Right cardiac atrium (tissue), 5 donors: ENCODE results near the gene DCDC2C. TPM values are rescaled to one million over a fixed set of nuclear protein-coding genes. Genes with fewer than 3 reads are reported as not detected.
A peak's percentile ranks its signal among the peaks of the same experiment; 100 is the strongest.

Source experiments
- ATAC-seq, 2 donors: fragments of 200-7000 bp; cut with Tn5 transposase; one replicate each; pipeline versions ENCODE4 v1.8.0 to v1.9.1; 2020; ENCODE audit warnings: moderate library complexity in 2 of 2, mild to moderate bottlenecking in 1 of 2
- DNase-seq, 3 donors: peaks; one replicate each; pipeline ENCODE4 v3.0.0-alpha.2; 2020
- H3K27ac ChIP-seq: one replicate; pipeline ENCODE4 v1.5.1; 2013; ENCODE audit warnings: mild to moderate bottlenecking, low read length, control low read depth, moderate library complexity
- H3K27me3 ChIP-seq: one replicate; pipeline ENCODE4 v1.6.1; 2013; ENCODE audit not compliant: control insufficient read depth, insufficient read depth
- H3K4me1 ChIP-seq: one replicate; pipeline ENCODE4 v1.6.1; 2013; ENCODE audit warnings: low read length; ENCODE audit not compliant: control insufficient read depth, insufficient read depth
- H3K4me3 ChIP-seq: one replicate; pipeline ENCODE4 v1.5.1; 2013; ENCODE audit warnings: low read length, control low read depth
- H3K9me3 ChIP-seq: one replicate; pipeline ENCODE4 v1.6.1; 2013; ENCODE audit warnings: low read length; ENCODE audit not compliant: control insufficient read depth
- WGBS: extraction: QIAGEN DNeasy Blood & Tissue Kit; methylation state at CpG from one replicate; pipeline ENCODE4 v1.1.7; 2013; 5-methylcytosine and 5-hydroxymethylcytosine counted together
- intact Hi-C, 4 donors: fragments of 100-400 bp; cut with DNase I; formaldehyde crosslinking; loops; one replicate each; pipeline versions ENCODE4 v1.11.0 to v1.14.0; 2022 to 2023
- polyA plus RNA-seq: library from polyadenylated mRNA; stranded (reverse); fragments of 200-250 nt; gene quantifications from one replicate; pipeline ENCODE4 v1.2.3, GENCODE V29; 2013
- total RNA-seq, 4 donors: library from RNA; stranded (reverse); fragmentation: NEBNext Ultra II Directional; extraction: Animal tissue kit (Norgen Biotek cat#: 25700); gene quantifications; one replicate each; pipeline ENCODE4 v1.2.1, GENCODE V29; 2021
- donor health status: healthy with polysubstance abuse.
- donor health status: DM: no; HTN: yes; CAD: no.
- donor health status: DM: no; HTN: no; CAD: no.
- donor health status: DM: no; HTN: yes; CAD: no; lungs with severe emphysema.
- donor health status: DM: yes; HTN: yes; CAD: no.

DCDC2C gene
- total and polyA plus RNA-seq, 5 donors: not detected

DNA sequence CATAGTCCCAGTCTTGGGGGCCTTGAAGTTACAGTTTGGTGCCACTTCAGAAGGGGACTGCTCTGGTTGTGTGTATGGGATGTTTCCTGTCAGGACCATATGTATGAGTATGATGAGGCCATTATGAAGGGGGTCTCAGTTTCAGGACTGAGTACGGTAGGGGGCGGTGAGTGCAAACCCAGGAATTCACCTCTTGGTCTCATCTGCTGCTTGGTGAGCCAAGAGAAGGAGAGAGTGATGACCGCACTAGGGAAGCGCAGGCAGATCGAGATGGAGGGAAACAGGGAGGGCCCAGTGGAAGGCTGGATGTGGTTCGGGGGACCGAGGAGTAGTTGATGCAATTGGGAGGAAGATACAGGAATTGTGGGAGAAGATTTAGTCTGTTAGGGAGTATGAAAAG lies 28.5 kb downstream of the DCDC2C start:
- no peaks in the 10 kb centered on the region for H3K9me3 ChIP-seq
- H3K27ac ChIP-seq: no peak overlapping the region
- H3K4me3 ChIP-seq: no peak overlapping the region
- ATAC-seq: no peak
- WGBS: 97% methylated on average over 7 of the region's 7 CpGs
- intact Hi-C loops: no loop called here
- no peaks in the 10 kb centered on the region for H3K4me1 ChIP-seq
- DNase-seq: no peak
- no peaks in the 10 kb centered on the region for H3K27me3 ChIP-seq

DNA sequence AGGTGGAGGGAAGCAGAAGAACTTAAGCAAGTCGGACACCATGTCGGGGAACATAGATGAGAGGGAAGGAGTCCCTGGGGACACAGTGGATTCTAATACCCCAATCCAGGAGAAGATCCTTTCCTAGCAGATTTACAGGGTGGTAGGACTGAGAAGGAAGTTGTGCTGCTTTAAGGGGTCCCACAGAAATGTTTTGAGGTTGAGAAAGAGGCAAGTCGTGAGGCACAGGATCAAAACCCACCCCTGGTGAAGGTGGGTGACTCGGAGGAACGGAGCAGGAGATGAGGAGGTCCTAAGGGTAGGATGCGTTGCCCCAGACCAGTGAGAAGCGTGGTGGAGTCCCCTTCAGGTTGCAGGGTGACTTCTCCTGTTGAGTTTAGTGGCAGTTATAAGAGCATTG lies 32.7 kb downstream of the DCDC2C start:
- Histone ChIP-seq H3K4me1 (no peaks in the 10 kb centered on the region), H3K9me3 (no peaks in the 10 kb centered on the region), H3K4me3 (no peak overlapping the region), H3K27me3 (no peaks in the 10 kb centered on the region), H3K27ac (no peak overlapping the region)
- ATAC-seq: no peak
- WGBS: 87% methylated on average over 7 of the region's 7 CpGs
- intact Hi-C loops: no loop called here
- DNase-seq: no peak

DNA sequence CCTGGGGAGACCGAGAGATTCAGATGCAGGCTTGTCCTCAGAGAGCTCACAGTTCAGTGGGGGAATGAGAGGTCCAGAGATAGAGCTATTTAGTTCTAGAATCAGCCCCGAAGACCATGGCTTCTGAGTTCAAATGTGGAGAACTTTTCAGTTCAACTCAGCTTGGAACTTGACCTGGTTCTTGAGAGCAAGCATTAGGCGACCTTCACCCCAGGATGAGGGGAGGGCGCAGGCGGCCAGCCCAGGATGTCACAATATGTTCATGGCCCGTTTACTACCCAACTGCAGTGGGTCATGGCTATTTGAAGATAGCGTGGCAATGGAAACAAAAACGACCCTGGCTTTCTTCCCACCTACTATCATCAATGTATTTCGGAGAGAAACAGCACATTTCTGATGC lies 33.8 kb downstream of the DCDC2C start:
- H3K27me3 ChIP-seq: no peaks in the 10 kb centered on the region
- H3K9me3 ChIP-seq: no peaks in the 10 kb centered on the region
- DNase-seq (no peak), ATAC-seq (no peak)
- no peaks in the 10 kb centered on the region for H3K4me1 ChIP-seq
- H3K27ac ChIP-seq: no peak overlapping the region
- intact Hi-C loops: no loop called here
- H3K4me3 ChIP-seq: no peak overlapping the region
- WGBS: 80% methylated on average over 9 of the region's 9 CpGs

DNA sequence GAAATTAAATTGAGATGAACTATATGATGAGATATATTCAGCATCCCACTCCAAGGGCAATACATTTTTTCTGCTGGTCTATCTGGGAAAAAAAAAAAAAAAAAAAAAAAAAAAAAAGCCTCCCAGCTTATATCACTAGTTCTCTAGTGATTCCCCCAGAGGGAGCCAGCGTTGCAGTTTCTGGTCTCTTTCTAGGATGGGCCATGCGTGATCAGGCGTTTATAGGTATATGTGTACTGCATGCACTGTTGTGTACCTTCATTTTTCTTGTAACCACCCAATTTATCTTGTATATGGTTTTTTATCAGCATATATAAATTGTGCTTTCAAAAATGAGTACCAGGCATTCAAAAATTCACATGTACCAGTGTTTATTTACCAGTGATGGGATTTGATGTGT lies 35.1 kb downstream of the DCDC2C start:
- no peak for ATAC-seq
- H3K27me3 ChIP-seq: no peaks in the 10 kb centered on the region
- DNase-seq: no peak
- no peak overlapping the region for H3K27ac ChIP-seq
- no peaks in the 10 kb centered on the region for H3K4me1 ChIP-seq
- 31% methylated on average over 3 of the region's 3 CpGs for WGBS
- intact Hi-C loops: no loop called here
- no peaks in the 10 kb centered on the region for H3K9me3 ChIP-seq
- no peak overlapping the region for H3K4me3 ChIP-seq

DNA sequence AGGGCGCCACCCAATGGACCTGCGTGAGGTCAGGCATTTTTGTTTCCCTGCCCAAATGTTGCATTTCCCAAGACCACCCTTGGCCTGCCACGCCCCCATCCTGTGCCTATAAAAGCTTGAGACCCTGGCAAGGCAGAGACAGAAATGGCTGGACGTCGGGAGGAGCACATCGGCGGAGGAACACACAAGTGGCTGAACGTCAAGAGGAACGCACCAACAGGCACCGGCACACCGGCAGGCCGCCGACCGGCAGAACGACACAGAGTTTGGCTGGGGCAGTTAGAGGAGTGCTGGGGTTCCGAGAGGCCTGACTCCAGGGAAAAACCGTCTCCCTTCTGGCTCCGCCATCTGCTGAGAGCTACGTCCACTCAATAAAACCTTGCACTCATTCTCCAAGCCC lies 35.9 kb downstream of the DCDC2C start:
- H3K4me3 ChIP-seq: no peak overlapping the region

DNA sequence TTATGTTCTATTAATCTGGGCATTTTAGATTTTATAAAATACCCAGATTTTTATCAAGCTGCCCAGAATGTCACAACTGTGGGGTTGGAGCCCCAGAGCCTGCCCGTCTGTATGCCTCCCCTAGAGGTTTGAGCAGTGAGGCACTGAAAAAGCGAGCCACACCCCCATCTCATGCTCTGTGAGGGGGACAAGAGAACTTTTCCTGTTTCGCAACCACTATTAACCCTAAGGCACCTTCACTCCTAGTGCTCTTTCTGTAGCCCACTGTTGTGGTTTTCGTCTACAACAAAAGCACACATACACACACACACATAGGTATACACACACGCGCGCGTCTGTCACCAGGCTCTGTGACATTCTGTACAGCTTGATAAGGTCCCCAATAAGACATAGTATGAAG lies 38.0 kb downstream of the DCDC2C start:
- DNase-seq: no peak
- intact Hi-C loops: no loop called here
- no peaks in the 10 kb centered on the region for H3K4me1 ChIP-seq
- H3K4me3 ChIP-seq: no peak overlapping the region
- no peak overlapping the region for H3K27ac ChIP-seq
- no peaks in the 10 kb centered on the region for H3K27me3 ChIP-seq
- no peak for ATAC-seq
- 74% methylated on average over 8 of the region's 8 CpGs for WGBS
- no peaks in the 10 kb centered on the region for H3K9me3 ChIP-seq

More for the DNA sequence above, 35.9 kb downstream of the DCDC2C start:
- WGBS: 91% methylated on average over 19 of the region's 19 CpGs
- Histone ChIP-seq H3K27ac (no peak overlapping the region), H3K9me3 (no peaks in the 10 kb centered on the region), H3K4me1 (no peaks in the 10 kb centered on the region), H3K27me3 (no peaks in the 10 kb centered on the region)
- intact Hi-C loops: no loop called here
- DNase-seq (no peak), ATAC-seq (no peak)

DNA sequence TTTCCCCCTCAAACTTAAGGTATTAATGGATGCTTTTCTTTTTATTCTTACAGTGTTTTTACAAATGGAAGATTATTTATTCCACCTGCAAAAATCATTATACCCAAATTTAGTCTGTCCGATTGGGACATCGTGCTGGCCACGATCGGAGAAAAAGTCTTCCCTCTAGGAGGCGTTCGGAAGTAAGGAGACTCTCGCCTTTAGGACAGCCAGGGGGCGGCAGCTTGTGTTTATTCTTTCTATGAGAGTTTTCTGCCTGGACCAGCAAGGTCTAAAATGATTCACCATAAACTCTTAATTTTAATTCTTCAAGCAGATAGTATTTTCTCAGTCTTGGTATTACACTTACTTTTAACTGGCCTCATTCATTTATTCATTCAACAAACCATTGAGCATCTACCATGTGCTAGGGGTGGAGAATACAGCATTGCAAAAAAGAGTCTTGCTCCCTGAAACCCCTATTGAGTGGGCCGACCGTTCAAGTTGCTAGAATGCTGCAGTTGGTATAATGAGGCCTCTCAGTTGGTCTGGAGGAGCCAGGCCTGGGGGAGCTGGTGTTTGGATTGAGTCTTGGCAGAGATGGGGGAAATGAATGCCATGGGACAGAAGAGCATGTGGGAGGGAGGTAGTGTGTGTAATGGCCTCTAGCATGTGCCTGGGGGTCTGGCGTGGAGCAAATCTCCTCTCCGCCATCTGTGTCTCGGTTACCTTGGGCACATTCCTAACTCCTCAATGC lies 38.7 kb downstream of the DCDC2C start:
- ATAC-seq (no peak), DNase-seq (no peak)
- H3K9me3 ChIP-seq: no peaks in the 10 kb centered on the region
- H3K4me3 ChIP-seq: no peak overlapping the region
- intact Hi-C loops: no loop called here
- H3K27me3 ChIP-seq: no peaks in the 10 kb centered on the region
- no peaks in the 10 kb centered on the region for H3K4me1 ChIP-seq
- 88% methylated on average over 13 of the region's 13 CpGs for WGBS
- H3K27ac ChIP-seq: no peak overlapping the region

DNA sequence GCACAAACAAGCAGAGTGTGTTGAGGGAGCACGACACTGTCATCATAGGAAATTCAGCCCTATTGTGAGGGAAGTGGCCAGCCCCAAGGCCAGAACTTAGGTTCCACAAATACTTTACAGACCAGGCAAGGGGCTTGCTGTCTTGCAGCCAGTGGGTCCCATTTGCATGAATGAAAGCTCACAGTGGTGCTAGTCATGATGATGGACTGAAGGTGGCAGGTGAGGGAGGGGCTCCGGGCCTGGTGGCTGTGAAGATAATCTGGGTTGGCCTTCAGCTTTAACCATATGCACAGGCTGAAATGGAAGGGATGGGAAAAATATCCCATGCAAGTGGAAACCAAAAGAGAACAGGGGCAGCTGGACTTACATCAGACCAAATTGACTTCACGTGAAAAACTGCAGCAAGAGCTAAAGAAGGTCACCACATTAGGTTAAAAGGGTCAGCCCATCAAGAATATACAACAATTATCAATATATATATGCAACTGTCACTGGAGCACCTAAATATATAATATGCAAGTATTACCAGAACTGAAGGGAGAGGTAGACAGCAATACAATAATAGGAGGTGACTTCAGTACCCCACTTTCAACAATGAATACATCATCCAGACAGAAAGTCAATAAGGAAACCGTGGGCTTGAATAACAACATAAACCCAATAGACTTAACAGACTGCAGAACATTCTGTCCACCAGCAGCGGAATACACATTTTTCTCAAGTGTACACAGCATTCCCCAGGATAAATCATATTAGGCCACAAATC lies 39.6 kb downstream of the DCDC2C start:
- H3K27me3 ChIP-seq: no peaks in the 10 kb centered on the region
- intact Hi-C loops: no loop called here
- H3K4me3 ChIP-seq: no peak overlapping the region
- H3K4me1 ChIP-seq: no peaks in the 10 kb centered on the region
- H3K9me3 ChIP-seq: no peaks in the 10 kb centered on the region
- DNase-seq (no peak), ATAC-seq (no peak)
- H3K27ac ChIP-seq: no peak overlapping the region
- 89% methylated on average over 5 of the region's 5 CpGs for WGBS

DNA sequence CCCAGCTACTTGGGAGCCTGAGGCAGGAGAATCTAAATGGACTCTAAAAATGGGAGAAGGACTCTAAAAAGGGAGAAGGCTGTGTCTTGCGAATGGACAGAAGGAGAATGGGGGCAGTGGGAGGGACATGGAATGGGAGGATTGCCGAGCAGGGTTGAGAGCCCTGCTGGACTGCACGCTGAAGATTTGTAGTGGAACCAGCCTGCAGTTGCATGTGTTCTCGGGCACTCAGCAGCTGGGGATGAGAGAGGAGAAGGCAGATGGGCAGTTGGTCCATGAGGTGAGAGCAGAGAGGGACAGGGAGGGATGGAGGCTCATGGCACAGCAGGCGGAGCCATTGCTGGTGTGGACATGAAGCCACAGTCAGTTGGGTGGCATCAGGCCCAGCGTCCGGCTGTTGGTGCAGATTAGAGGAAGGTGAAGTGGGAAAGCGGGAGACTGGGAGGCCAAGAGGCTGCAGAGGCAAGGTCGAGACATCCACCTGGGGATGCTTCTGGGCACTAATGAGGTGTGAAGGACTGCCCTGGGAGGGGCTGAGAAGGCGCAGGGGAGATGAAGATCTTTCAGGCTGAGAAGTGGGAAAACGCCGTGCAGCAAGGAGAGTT lies 40.7 kb downstream of the DCDC2C start:
- WGBS: 85% methylated on average over 12 of the region's 12 CpGs
- no peak overlapping the region for H3K4me3 ChIP-seq
- no peak for DNase-seq
- no peak overlapping the region for H3K27ac ChIP-seq
- H3K4me1 ChIP-seq: no peaks in the 10 kb centered on the region
- intact Hi-C loops: no loop called here
- no peak for ATAC-seq
- H3K9me3 ChIP-seq: no peaks in the 10 kb centered on the region
- H3K27me3 ChIP-seq: no peaks in the 10 kb centered on the region

DNA sequence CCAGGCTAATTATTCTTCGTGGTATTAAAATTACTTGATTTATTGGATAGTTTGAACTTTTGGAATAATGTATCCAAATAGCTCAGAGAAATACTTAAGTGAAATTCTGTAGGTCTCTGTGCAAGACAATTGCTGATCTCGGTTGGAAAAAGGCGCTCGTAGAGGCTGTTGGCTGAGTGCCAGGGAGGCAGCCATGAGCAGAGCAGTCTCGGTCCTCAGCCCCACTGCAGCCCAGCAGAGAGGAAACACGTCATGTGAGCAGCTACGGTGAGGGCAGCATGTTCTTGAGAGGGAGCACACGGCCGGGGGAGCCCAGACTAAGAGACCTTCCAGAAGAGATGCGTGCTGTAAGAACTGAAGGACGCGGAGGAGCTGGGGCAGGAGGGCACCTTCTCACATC lies 42.5 kb downstream of the DCDC2C start:
- DNase-seq: peak in 1 of 3 donors; percentile 57
- ATAC-seq: no peak
- intact Hi-C loops: no loop called here
- WGBS: 53% methylated on average over 12 of the region's 12 CpGs
- Histone ChIP-seq H3K27ac (no peak overlapping the region), H3K27me3 (no peaks in the 10 kb centered on the region), H3K9me3 (no peaks in the 10 kb centered on the region), H3K4me3 (no peak overlapping the region), H3K4me1 (no peaks in the 10 kb centered on the region)

DNA sequence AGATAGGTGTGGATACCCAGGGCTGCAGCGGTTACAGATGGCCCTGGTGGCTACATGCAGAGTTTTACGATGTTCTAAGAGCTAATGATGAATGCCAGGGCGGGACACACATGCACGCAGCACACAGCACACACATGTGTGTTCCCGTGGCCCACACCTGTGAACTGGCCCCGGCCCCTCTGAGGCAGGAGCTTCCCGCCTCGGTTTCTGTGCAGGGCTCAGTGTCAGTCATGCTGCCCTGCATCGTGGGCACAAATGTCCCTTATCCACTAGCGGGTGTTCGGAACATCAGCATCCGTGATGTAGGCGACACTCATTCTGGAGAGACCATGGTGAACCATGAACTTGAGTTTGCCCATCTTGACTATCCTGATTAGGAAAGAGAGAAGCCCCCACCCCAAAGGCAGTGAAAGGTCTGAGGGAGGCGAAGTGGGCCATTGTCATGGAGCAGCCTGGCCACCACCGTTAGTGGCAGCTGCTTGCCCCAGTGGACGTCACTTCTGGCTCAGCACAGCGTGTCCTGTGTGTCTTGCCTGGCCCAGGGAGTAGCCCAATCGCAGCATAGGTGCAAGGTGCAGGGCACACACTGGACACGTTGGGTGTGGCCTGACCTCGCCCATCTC lies 43.8 kb downstream of the DCDC2C start:
- DNase-seq (no peak), ATAC-seq (no peak)
- no peak overlapping the region for H3K27ac ChIP-seq
- WGBS: 89% methylated on average over 20 of the region's 20 CpGs
- no peak overlapping the region for H3K4me3 ChIP-seq
- H3K4me1 ChIP-seq: no peaks in the 10 kb centered on the region
- no peaks in the 10 kb centered on the region for H3K27me3 ChIP-seq
- no peaks in the 10 kb centered on the region for H3K9me3 ChIP-seq
- intact Hi-C loops: no loop called here
